Endothelial cell of umbilical vein (primary cell): ENCODE results near the gene ZBTB9.

Experiments used
- EZH2 ChIP-seq: IDR thresholded peaks from 2 replicates; pipeline ENCODE4 v1.6.1; 2012; ENCODE audit warnings: borderline replicate concordance, low read depth, mild to moderate bottlenecking, moderate library complexity, low read length, inconsistent platforms; ENCODE audit not compliant: severe bottlenecking
- FOS ChIP-seq: IDR thresholded peaks from 2 replicates; pipeline ENCODE4 v1.6.1; 2011; ENCODE audit warnings: mild to moderate bottlenecking, low read length, moderate library complexity, borderline replicate concordance; ENCODE audit not compliant: insufficient read depth
- GATA2 ChIP-seq: IDR thresholded peaks from 2 replicates; pipeline ENCODE4 v1.7.0; 2011; ENCODE audit warnings: low read depth, mild to moderate bottlenecking, moderate library complexity, mixed read lengths, low read length; ENCODE audit not compliant: insufficient read length, insufficient read depth
- MYC ChIP-seq: IDR thresholded peaks from one replicate; pipeline ENCODE4 v1.6.1; 2011; ENCODE audit warnings: mild to moderate bottlenecking, low read depth, low read length
- POLR2A ChIP-seq: IDR thresholded peaks from 2 replicates; pipeline ENCODE4 v1.6.1; 2012; ENCODE audit warnings: low read depth, mild to moderate bottlenecking, control low read depth, low read length
- POLR2AphosphoS5 ChIP-seq: IDR thresholded peaks from 2 replicates; pipeline ENCODE4 v1.6.1; 2012; ENCODE audit warnings: low read depth, mild to moderate bottlenecking, control low read depth, low read length, moderate library complexity; ENCODE audit not compliant: insufficient read depth
- TF ChIP-seq, protein P1 (sequence below), 2 donors: IDR thresholded peaks; 1 replicate in 1 of 2; 2 replicates in 1 of 2; pipeline ENCODE4 v1.5.1; 2011; ENCODE audit warnings: low read length in 2 of 2, mild to moderate bottlenecking in 2 of 2, moderate library complexity in 2 of 2, control low read depth in 1 of 2, inconsistent platforms in 1 of 2, low read depth in 1 of 2; ENCODE audit not compliant: insufficient read depth in 1 of 2; ENCODE audit errors: extremely low read depth in 1 of 2
- TF ChIP-seq, protein P2 (sequence below): IDR thresholded peaks from 2 replicates; pipeline ENCODE4 v1.6.1; 2011; ENCODE audit not compliant: insufficient read depth, insufficient read length

DNA sequence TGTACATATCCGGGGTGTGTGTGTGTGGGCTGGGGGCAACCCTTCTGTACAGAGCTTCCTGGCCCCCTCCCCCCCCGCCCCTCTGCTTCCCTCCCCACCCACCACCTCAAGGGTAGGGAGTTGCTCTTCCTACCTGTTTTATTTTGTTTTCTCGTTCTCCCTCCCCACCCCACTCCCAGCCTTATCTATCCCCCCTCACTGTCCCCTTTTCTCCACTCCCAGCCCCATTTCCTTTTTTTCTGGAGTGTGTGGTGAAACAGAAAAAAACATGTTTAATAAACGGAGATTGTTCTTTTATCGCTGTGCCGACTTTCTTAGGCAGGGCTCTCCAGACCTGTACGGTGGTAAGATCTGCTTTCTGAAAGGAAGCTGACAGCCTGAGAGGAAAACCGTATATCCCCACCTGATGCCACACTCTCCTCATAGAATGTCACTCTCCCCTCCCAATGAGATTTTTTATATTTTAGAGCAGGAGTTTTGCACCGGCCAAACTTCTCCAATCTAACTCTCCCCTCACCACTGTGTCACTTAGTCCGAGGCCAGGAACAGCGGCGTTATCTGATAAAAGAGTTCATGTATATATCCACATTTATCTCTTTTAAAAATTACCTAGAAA lies 875 bp upstream of the ZBTB9 start:
- TF ChIP-seq, protein P1, sequence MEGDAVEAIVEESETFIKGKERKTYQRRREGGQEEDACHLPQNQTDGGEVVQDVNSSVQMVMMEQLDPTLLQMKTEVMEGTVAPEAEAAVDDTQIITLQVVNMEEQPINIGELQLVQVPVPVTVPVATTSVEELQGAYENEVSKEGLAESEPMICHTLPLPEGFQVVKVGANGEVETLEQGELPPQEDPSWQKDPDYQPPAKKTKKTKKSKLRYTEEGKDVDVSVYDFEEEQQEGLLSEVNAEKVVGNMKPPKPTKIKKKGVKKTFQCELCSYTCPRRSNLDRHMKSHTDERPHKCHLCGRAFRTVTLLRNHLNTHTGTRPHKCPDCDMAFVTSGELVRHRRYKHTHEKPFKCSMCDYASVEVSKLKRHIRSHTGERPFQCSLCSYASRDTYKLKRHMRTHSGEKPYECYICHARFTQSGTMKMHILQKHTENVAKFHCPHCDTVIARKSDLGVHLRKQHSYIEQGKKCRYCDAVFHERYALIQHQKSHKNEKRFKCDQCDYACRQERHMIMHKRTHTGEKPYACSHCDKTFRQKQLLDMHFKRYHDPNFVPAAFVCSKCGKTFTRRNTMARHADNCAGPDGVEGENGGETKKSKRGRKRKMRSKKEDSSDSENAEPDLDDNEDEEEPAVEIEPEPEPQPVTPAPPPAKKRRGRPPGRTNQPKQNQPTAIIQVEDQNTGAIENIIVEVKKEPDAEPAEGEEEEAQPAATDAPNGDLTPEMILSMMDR (IDR thresholded peaks at IDR 0.05; ENCODE audit: extremely low read depth in 1 of 2, insufficient read depth in 1 of 2, low read depth in 1 of 2, low read length in 2 of 2) = no peak
- no peak for TF ChIP-seq GATA2
- no peak for TF ChIP-seq MYC
- no peak for TF ChIP-seq POLR2AphosphoS5
- TF ChIP-seq, protein P2, sequence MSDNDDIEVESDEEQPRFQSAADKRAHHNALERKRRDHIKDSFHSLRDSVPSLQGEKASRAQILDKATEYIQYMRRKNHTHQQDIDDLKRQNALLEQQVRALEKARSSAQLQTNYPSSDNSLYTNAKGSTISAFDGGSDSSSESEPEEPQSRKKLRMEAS = no peak
- no peak for TF ChIP-seq FOS
- no peak for TF ChIP-seq POLR2A
- TF ChIP-seq EZH2 = no peak
